CD14-positive monocyte (primary cell): ENCODE results near the gene EEFSEC. TPM values are rescaled to one million over a fixed set of nuclear protein-coding genes. Genes with fewer than 3 reads are reported as not detected.

Experiments
- DNase-seq, 3 donors: peaks; one replicate each; pipeline ENCODE4 v3.0.0-alpha.2; 2011 to 2022
- H2AFZ ChIP-seq: 2 replicates; pipeline ENCODE4 v1.6.0; 2012; ENCODE audit warnings: mild to moderate bottlenecking, low read depth, low read length, inconsistent platforms; ENCODE audit not compliant: insufficient read depth, poor library complexity, severe bottlenecking
- H3K27ac ChIP-seq, 2 donors: 1 replicate in 1 of 2; 2 replicates in 1 of 2; pipeline ENCODE4 v1.5.1; 2012 to 2013; ENCODE audit warnings: low read length in 2 of 2, control low read depth in 1 of 2, inconsistent platforms in 1 of 2, low read depth in 1 of 2, mild to moderate bottlenecking in 1 of 2
- H3K27me3 ChIP-seq, 2 donors: one replicate each; pipeline versions ENCODE4 v1.6.0 to v1.6.1; 2011 to 2013; ENCODE audit warnings: low read length in 2 of 2; ENCODE audit not compliant: control insufficient read depth in 2 of 2, insufficient read depth in 2 of 2
- H3K36me3 ChIP-seq, 2 donors: replicated peaks in 1 of 2; 1 replicate in 1 of 2; 2 replicates in 1 of 2; pipeline versions ENCODE4 v1.5.1 to v1.6.1; 2012 to 2013; ENCODE audit warnings: low read length in 2 of 2, control low read depth in 1 of 2, inconsistent platforms in 1 of 2, mild to moderate bottlenecking in 1 of 2; ENCODE audit not compliant: insufficient read depth in 2 of 2, control insufficient read depth in 1 of 2
- H3K4me1 ChIP-seq, 2 donors: 1 replicate in 1 of 2; 2 replicates in 1 of 2; pipeline versions ENCODE4 v1.5.1 to v1.6.1; 2012 to 2013; ENCODE audit warnings: low read length in 2 of 2, control low read depth in 1 of 2, inconsistent platforms in 1 of 2, mild to moderate bottlenecking in 1 of 2, moderate library complexity in 1 of 2; ENCODE audit not compliant: insufficient read depth in 2 of 2, control insufficient read depth in 1 of 2
- H3K4me2 ChIP-seq: replicated peaks from 2 replicates; pipeline ENCODE3; 2012; ENCODE audit warnings: low read length, moderate library complexity, mild to moderate bottlenecking; ENCODE audit not compliant: poor library complexity, severe bottlenecking; ENCODE audit errors: extremely low read depth
- H3K4me3 ChIP-seq, 3 experiments: fragments of 200-600 bp in 1 of 3; sonication (generic) in 1 of 3; replicated peaks in 1 of 3; 1 replicate in 2 of 3; 2 replicates in 1 of 3; pipeline ENCODE4 v1.5.1; 2011 to 2013; ENCODE audit warnings: low read length in 3 of 3, mild to moderate bottlenecking in 3 of 3, control low read depth in 2 of 3, low read depth in 2 of 3, inconsistent platforms in 1 of 3, moderate library complexity in 1 of 3
- H3K79me2 ChIP-seq: 2 replicates; pipeline ENCODE4 v1.6.0; 2012; ENCODE audit warnings: mild to moderate bottlenecking, control low read depth, inconsistent platforms, low read length, moderate library complexity; ENCODE audit not compliant: insufficient read depth
- H3K9ac ChIP-seq: 2 replicates; pipeline ENCODE4 v1.6.0; 2017; ENCODE audit warnings: low read length, mild to moderate bottlenecking; ENCODE audit not compliant: insufficient read depth, poor library complexity, severe bottlenecking
- H3K9me3 ChIP-seq, 2 donors: replicated peaks in 1 of 2; 1 replicate in 1 of 2; 2 replicates in 1 of 2; pipeline versions ENCODE4 v1.5.1 to v1.6.1; 2012 to 2013; ENCODE audit warnings: low read length in 2 of 2, control low read depth in 1 of 2; ENCODE audit not compliant: control insufficient read depth in 1 of 2, insufficient read depth in 1 of 2
- H4K20me1 ChIP-seq: 2 replicates; pipeline ENCODE4 v1.6.0; 2012; ENCODE audit warnings: mild to moderate bottlenecking, low read length, control low read depth, moderate library complexity; ENCODE audit not compliant: insufficient read depth
- H3K27ac Mint-ChIP-seq, 7 donors: one replicate each; pipeline ENCODE4 v1.8.0; 2020; ENCODE audit warnings: mild to moderate bottlenecking in 7 of 7, mixed read lengths in 7 of 7, moderate library complexity in 6 of 7, inconsistent platforms in 2 of 7
- H3K27me3 Mint-ChIP-seq, 3 donors: one replicate each; pipeline ENCODE4 v1.8.0; 2021 to 2022; ENCODE audit warnings: low read depth in 3 of 3, mild to moderate bottlenecking in 3 of 3, mixed read lengths in 3 of 3, moderate library complexity in 3 of 3, inconsistent platforms in 1 of 3
- H3K36me3 Mint-ChIP-seq, 2 donors: one replicate each; pipeline ENCODE4 v1.8.0; 2020; ENCODE audit warnings: mixed read lengths in 2 of 2, inconsistent platforms in 1 of 2, mild to moderate bottlenecking in 1 of 2
- H3K4me1 Mint-ChIP-seq: one replicate; pipeline ENCODE4 v1.8.0; 2020; ENCODE audit warnings: mild to moderate bottlenecking, mixed read lengths
- H3K4me3 Mint-ChIP-seq, 2 donors: one replicate each; pipeline ENCODE4 v1.8.0; 2020; ENCODE audit warnings: mild to moderate bottlenecking in 2 of 2, mixed read lengths in 2 of 2, moderate library complexity in 1 of 2
- H3K9me3 Mint-ChIP-seq, 7 donors: one replicate each; pipeline ENCODE4 v1.8.0; 2020 to 2022; ENCODE audit warnings: mixed read lengths in 7 of 7, mild to moderate bottlenecking in 6 of 7, moderate library complexity in 6 of 7, inconsistent platforms in 2 of 7
- CTCF ChIP-seq: fragments of 200-600 bp; IDR thresholded peaks from one replicate; pipeline ENCODE4 v1.8.0; 2022; ENCODE audit warnings: antibody characterized with exemption, mild to moderate bottlenecking
- WGBS: methylation state at CpG from one replicate; pipeline ENCODE4 v1.1.5; 2013; ENCODE audit warnings: missing lambda C conversion rate; ENCODE audit not compliant: insufficient coverage; 5-methylcytosine and 5-hydroxymethylcytosine counted together
- intact Hi-C, 2 donors: fragments of 100-400 bp; cut with micrococcal nuclease; formaldehyde crosslinking; loops; one replicate each; pipeline versions ENCODE4 v1.15.0 to v1.15.1; 2023
- polyA plus RNA-seq, 3 donors: library from polyadenylated mRNA; depleted of rRNA in 1 of 3; unstranded in 2 of 3; stranded (reverse) in 1 of 3; fragments of 300-500 nt in 2 of 3; fragments of >200 nt in 1 of 3; fragmentation: Illumina TruSeq in 2 of 3; gene quantifications; 1 replicate in 2 of 3; 2 replicates in 1 of 3; pipeline ENCODE4 v1.2.3, GENCODE V29; 2012 to 2021

EEFSEC gene
- polyA plus RNA-seq, 3 donors, result 13.3 to 14.9 (median 14.9) TPM

- Histone ChIP-seq H3K4me1 (no peaks in the 10 kb centered on the region), H3K4me2 (no peak overlapping the region), H2AFZ (no peak overlapping the region), H3K9me3 (no peaks in the 10 kb centered on the region), H3K27me3 (no peaks in the 10 kb centered on the region), H3K4me3 (no peak overlapping the region), H3K79me2 (no peaks in the 10 kb centered on the region), H3K36me3 (peaks cover 15 to 28% of the 10 kb centered on the region in 2 donors), H3K27ac (no peak overlapping the region), H3K9ac (no peak overlapping the region), H4K20me1 (no peaks in the 10 kb centered on the region)
- intact Hi-C loops, result no loop called here
- DNase-seq, result no peak
- no peaks in the 10 kb centered on the region for H3K9me3 Mint-ChIP-seq
- H3K4me3 Mint-ChIP-seq, result no peak overlapping the region
- WGBS, result 97% methylated on average over 12 of the region's 12 CpGs
- peaks cover 0 to 2% (median 0%) of the 10 kb centered on the region in 3 donors for H3K27me3 Mint-ChIP-seq
- TF ChIP-seq CTCF, result no peak
- peak overlapping the region in 1 of 7 donors; percentile 9 for H3K27ac Mint-ChIP-seq
- peaks cover 5% of the 10 kb centered on the region for H3K4me1 Mint-ChIP-seq
- H3K36me3 Mint-ChIP-seq, result peaks cover 24 to 27% of the 10 kb centered on the region in 2 donors
Observed at GRCh38 chr3:128349963-128350599, 196.8 kb downstream of the EEFSEC start.

DNA sequence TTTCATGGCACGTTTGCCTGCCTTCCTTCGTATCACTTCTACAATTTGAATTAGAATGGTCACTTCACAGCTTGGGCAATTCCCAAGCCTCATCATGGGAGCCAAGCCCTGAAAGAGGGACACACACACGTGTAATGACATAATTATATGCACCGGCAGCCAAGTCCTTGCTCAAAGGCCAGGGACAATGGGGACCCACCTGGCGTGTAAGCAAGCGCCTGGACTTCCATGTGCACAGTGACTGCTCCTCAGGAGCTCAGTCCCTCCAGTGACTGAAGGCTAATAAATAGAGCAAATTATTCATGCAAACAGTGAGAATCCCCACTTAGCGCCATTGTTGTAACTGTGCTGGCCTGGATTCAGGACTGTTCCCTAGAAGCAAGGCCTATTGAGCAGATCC, 198.3 kb downstream of the EEFSEC start:
- Histone ChIP-seq H4K20me1 (no peaks in the 10 kb centered on the region), H3K4me3 (no peak overlapping the region), H3K36me3 (peaks cover 15 to 28% of the 10 kb centered on the region in 2 donors), H3K79me2 (no peaks in the 10 kb centered on the region), H3K4me2 (no peak overlapping the region), H3K4me1 (no peaks in the 10 kb centered on the region), H3K27me3 (no peaks in the 10 kb centered on the region), H3K9me3 (no peaks in the 10 kb centered on the region), H3K27ac (no peak overlapping the region), H3K9ac (no peak overlapping the region), H2AFZ (no peak overlapping the region)
- no peak overlapping the region for H3K27ac Mint-ChIP-seq
- whole genome bisulfite sequencing, result 91% methylated on average over 7 of the region's 7 CpGs
- H3K4me1 Mint-ChIP-seq, result peaks cover 5% of the 10 kb centered on the region
- peaks cover 0 to 2% (median 1%) of the 10 kb centered on the region in 3 donors for H3K27me3 Mint-ChIP-seq
- H3K36me3 Mint-ChIP-seq, result peaks cover 20 to 26% of the 10 kb centered on the region in 2 donors
- intact Hi-C loops, result no loop called here
- H3K4me3 Mint-ChIP-seq, result no peak overlapping the region
- no peaks in the 10 kb centered on the region for H3K9me3 Mint-ChIP-seq
- no peak for DNase-seq
- no peak for TF ChIP-seq CTCF
